GM18526 (cell line): ENCODE results near the gene ZNF423.

Experiments
- POLR2A ChIP-seq: IDR thresholded peaks from 3 replicates; pipeline ENCODE4 v1.6.1; 2011; ENCODE audit not compliant: insufficient read length; ENCODE audit errors: extremely low read depth

Gene ZNF423

DNA sequence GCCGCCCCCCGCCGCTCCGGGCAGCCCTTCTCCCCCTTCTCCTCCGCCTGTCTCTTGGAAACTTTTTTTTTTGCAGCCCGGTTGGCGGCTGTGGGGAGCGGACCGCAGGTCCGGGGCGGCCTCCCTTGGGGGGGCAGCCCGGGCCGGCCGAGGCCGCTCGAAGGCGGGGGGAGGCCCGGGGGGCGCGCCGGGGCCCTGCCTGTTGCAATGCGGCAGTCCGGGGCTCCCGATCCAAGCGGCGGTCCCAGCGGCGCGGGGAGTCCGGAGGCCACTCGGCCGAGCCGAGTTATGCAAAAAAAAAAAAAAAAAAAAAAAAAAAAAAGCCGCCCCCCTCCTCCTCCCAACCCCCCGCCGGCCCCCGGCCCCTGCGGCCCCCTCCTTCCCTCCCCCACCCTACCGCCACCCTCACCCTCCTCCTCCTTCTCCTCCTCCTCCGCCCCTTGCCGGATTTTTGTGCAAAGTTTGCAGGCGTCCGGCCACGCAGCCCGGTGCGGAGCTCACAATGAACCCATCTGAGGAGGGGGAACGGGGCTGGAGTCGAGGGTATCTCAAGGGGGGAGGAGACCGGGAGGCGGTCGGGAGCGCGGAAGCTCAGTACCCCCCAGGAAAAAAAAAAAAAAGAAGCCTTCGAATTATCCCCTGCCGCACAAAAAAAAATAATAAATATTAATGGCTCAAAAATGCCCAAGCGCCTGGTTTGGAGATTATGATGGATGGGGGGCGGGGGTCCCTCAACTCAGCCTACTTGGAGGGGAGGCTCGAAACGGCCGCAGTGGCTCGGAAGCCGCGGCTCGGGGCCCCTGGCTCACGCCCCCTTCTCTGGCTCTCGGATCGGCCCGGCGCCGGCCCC lies at the start of gene ZNF423:
Gene ZNF423 (minus strand): TSS at position 291 of the 850 bp plus-strand sequence. CDS start 338 bp downstream, outside the sequence.
- no peak for TF ChIP-seq POLR2A

DNA sequence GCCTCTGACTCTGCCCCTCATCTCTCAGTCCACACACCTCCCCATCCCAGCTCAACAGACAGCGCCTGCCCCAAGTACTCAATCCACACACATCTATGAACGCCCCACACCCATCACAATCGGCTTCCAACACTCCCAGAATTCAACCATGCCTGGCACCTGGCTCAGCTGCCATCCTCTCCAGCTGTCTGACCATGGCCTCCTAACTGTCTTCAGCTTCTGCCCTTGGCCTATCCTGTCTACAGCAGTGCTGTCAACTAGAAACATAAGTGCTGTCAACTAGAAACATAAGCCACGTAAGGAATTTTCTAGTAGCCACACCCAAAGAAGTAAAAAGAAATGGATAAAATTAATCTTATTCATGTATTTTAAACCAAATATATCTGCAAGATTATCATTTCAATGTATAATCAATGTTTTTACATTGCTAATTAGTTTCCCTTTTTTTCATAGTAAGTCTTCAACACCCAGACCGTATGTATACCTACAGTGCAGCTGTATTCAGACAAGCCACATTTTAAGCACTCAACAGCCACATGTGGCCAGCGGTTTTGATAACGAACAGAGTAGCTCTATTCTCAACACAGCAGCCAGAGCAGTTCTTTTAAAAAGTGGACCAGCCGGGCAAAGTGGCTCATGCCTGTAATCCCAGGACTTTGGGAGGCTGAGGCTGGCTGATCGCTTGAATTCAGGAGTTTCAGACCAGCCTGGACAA lies 48.6 kb upstream of the ZNF423 start:
- TF ChIP-seq POLR2A, result no peak

DNA sequence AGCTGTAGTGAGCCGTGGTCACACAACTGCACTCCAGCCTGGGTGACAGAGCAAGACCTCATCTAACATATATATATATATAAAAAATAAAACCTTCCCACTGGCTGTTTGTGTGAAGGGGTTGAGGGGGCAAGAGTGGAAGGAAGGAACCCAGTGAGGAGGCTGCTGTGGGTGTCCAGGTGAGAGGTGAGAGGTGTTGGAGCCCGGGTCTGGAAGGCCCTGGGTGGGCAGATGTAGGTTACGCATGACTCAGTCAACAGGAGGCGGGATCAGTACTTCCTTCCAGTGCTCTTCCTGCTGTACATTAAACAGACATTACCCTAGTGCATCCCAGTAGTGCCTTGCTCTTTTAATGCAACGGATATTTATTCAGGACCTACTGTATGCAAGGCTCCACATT lies 47.0 kb upstream of the ZNF423 start:
- TF ChIP-seq POLR2A, result no peak

DNA sequence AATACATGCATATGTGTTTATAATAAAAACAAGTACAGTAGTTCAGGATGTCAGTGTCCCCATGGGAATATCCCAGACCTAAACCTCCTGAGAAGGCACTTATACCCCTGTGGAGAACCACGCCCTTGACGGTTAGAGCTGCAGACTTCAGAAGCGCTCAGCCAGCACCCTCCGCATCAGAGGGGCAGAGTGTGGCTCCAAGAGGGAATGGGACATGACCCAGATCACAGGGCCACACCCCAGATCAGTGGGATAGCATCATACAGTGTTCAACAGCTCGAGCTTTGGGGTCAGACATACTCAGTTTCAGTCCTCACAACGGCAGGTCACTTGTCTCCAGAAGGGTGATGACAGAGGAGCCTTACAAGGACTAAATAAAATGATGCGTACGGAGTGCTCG lies 45.8 kb upstream of the ZNF423 start:
- TF ChIP-seq POLR2A, result no peak

DNA sequence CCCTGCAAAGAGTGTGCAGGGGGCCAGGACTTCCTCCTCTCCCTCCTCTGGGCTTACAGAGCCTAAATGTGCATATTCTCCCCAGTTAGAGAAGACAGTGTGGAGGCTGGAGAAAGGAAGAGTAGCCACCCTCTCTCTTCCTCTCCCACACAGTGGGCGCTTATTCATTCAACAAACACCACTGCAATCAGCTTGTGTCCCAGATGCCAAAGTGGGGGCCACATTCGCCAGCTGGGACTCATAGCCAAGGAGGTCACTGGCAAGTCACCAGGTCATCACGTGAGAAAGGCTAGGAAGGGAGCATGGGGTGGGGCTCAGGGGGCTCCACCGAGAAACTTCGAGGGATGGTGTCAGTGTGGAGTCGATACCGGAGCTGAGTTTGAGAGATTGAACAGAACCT lies 45.0 kb upstream of the ZNF423 start:
- no peak for TF ChIP-seq POLR2A

DNA sequence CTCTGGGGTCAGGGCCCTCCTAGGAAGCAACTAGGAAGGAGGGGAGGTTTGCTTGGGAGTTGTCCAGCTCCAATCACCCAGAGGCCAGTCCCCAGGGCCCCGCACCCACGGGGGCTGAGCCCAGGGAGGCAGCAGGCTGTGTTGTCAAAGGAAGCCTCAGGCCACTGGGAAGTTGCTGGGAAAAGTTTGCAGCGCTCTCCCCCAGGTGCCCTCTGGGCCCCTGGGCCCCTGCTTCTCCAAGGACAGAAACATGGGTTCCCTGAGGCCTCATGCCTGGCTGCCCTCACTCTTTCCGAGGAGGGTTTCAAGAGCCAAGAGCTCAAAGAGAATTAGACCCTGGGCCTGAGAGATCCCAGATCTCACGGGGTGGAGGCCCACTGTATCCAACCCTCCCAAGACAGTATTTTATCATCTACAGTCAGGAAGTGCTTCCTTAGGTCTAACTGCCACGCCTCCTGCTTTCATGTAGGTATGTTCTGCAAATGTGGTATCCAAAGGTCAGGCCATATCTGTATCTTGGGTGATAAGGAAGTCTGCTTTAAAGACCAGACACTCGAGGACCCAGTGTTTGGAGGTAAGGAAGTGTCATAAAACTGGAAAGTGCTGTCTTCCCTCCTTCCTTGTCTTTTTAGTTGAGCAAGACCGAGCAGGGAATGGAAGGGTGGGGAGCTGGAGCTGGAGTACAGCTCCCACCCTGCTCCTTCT lies 44.2 kb upstream of the ZNF423 start:
- no peak for TF ChIP-seq POLR2A

DNA sequence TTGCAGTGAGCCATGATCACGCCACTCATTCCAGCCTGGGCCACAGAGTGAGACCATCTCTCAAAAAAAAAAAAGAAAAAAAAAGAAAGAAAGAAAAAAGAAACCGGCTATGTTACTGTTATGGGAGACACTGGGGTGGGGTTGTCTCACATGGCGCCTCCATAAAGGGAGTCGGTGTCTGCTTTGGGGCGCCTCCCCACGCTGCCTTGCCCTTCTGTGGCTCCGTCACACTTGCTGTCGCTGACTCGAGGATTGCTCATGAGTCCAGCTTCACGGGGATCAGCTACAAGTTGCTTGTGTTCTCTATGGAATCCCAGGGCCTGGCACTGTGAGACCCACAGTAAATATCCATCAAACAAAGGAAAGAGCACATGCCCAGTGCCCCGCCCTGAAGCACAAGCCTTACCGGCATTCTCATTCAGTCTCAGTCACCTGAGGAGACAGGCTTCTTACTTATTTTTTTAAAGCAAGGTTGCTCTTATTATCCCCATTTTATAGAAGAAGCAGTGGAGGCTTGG lies 40.6 kb upstream of the ZNF423 start:
- no peak for TF ChIP-seq POLR2A

DNA sequence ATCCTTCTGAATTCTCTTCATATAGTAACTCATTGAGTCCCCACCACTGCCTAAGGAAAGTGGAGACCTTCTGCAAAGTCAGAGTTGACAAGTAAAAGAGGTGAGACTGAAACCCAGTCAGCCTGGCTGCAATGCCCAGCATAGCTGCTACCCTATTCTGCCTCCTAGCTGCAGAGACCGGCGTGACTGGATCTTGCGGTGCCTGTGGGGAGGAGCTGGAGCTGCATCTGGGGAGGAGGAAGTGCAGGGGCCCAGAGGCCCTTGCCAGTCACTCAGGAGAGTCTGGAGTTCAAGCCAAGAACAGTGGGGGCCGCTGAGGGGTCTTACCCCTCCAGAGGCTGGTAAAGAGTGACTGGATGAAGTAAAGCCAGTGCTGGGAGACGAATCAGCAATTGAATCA lies 35.0 kb upstream of the ZNF423 start:
- TF ChIP-seq POLR2A, result no peak

DNA sequence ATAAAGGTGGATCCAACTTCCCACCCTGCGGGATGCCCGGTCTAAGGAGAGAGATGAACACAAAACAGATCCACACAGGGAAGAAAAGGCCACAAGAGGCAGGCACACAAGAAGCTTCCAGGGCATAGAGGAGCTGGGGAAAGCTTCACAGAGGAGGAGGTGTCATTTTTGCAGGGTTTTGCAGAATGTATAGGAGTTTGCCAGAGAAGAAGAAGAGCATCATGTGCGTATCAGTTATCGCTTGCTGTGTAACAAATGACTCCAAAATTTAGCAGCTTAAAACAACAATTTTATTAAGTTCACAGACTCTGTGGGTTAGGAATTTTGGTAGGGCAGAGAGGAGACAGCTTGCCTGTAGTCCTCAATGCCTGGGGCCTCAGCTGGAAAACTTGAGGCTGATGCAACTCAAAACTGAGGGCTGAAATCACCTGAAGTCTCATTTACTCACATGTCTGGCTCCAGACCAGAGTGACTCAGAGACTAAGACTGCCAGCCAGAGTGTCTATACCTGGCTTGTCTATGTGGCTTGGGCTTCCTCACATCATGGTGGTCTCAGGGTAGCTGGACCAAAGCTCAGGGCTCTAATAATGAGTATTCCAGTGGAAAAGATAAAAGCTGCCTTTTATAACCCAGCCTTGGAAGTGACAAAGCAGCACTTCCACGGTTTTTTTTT lies 33.9 kb upstream of the ZNF423 start:
- no peak for TF ChIP-seq POLR2A

DNA sequence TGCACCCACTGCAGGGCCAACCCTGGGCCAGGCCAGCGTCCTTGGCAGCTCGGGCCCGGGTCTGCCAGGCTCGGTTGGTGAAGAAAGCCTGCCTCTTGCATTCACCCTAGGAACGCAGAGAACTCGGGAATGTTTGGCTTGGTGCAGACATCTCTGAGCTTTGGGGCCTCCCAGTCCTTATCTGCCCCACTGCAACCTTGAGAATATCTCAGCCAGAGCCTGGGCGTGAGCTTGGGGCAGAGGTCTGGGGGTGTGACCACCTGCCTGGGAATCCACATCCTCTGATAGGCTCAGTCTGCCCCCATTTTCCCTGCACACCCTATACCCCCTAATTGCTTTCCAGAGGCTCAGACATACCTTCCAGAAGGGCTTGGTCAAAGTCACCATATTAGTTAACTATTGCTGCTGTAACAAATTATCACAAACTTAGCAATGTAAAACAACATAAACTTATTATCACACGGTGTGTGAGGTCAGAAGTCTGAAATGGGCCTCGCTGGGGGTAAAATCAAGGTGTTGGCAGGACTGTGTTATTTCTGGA lies 30.7 kb upstream of the ZNF423 start:
- TF ChIP-seq POLR2A, result no peak

DNA sequence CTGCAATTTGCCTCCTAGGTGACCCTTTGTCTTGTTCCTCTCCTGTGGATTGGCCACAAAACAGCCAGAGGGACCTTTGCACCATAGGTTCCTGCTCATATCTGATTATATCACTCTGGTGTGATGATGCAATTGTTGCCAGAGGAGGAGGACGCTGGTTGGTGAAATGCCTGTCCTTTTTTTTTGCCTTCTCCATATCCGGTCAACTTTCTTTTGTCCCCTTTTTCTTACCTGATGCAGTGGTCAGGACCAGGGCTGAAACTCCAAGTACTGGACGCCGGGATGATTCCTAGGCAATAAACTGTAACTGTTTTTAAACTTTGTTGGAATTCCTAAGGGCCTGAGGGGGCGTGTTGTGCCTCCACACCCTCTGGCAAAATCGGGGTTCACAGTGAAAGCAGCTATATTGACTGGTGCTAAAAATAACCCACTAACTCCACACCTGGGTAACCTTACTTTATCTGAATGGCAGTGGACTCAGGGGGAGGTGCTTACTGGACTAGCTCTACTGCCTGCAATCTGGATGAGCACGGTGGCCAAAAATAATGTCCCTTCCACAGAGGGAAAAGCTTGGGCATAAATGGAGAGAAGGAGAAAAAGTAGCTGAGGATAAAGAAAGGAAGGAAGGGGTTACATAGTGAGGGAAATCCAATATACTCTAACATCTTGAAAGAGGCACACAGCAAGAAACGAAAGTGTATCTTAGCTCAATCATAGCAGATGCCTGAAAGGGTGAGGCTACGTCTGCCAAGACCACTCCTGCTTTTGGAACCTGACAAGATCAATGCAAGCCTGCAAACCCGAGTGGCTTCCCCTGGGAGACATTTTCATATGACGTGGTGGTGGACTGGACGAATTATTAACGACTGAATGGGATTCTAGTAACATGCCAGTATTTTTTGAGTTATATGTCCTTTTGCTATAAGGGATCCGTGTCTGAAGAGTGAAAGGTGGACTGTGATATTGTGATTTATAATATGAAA lies 28.4 kb upstream of the ZNF423 start:
- TF ChIP-seq POLR2A, result no peak

DNA sequence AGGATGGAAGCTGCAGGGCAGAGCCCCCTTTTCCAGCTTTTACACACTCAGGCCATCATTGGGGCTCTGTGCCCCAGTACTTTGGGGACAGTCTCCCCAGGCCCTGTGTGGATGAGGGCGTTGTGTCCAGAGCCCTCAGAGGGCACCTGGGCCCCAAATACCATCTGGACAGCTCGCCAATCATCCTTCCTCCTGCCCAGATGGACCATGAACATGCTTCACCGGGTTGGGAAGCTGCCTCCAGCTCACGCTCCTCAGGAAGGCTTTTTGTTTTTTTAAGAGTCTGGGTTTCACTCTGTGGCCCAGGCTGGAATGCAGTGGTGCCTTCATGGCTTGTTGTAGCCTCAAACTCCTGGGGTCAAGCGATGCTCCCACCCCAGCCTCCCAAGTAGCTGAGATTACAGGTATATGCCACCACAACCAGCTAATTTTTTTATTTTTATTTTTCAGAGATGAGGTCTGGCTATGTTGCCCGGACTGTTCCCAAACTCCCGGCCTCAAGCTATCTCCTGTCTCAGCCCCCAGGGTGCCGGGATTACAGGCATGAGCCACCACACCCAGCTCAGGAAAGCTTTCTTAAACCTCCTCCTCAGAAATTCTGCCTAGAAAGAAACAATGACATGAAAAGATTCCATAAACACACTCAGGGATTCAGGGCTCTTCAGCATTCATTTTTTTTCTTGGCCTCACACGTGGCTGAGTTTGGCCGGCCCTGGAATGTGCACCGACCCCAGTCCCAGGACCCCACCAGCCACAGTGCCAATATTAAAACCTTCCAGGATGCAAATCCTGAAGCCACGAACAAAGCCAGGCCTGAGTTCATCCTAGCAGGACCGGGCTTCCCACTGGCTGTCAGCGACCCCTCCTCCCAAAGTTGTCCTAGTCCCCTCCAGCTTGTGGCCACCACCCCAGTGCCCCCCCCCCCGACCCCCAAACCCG lies 27.4 kb upstream of the ZNF423 start:
- no peak for TF ChIP-seq POLR2A

DNA sequence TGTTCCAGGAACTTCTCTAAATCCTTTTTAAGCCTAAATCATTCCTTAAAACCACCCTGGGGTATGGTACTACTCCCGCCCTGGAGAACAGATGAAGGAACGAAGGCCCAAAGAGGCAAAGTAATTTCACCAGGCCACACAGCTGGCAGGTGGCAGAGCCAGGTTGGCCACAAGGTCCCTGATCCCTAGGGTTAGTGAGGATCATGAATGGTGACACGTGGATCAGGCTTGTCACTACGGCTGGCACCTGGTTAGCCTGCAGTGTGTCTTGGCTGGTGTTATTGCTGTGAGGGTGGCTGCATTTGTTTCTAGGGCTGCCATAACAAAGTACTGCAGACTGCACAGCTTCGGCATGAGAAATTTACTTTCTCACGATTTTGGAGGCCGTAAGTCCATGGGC lies 26.0 kb upstream of the ZNF423 start:
- no peak for TF ChIP-seq POLR2A
